ENCODE data around the gene NTRK3. TPM values are rescaled to one million over a fixed set of nuclear protein-coding genes. Genes with fewer than 3 reads are reported as not detected.

NTRK3 gene
- total RNA-seq, 3 donors from 2014 or later (not counting 1 experiment from before 2014, with no cell fraction given), result not detected

DNA sequence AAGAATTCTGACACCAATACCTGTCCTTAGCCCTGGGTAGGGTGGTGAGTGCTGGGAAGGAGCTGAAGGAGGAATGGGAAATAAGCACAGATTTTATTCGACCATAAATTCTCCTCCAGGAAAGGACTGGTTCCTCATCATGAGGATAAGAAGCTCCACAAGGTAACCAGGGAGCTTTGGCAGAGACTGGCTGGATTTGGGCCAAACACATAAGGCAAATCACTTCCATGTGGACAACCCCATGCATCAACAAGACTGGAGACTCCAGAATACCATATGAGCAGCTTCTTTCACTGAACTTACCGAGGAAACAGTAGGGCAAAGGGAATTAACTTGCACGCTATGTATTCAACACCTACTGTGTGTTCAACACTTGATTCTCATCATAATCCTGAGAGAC lies 312.5 kb downstream of the NTRK3 start:
- Histone ChIP-seq H3K4me1 (ENCODE audit: control insufficient read depth, insufficient read depth, low read length) (no peaks in the 10 kb centered on the region), H3K27ac (ENCODE audit: low read length) (no peak overlapping the region), H3K36me3 (ENCODE audit: control insufficient read depth, insufficient read depth, low read length) (no peaks in the 10 kb centered on the region), H3K9me3 (ENCODE audit: control insufficient read depth, insufficient read depth, low read length) (no peaks in the 10 kb centered on the region), H3K4me3 (ENCODE audit: low read length) (no peak overlapping the region), H3K27me3 (ENCODE audit: control insufficient read depth, insufficient read depth, low read length) (no peaks in the 10 kb centered on the region)
- intact Hi-C loops (cut with micrococcal nuclease), result no loop called here
- Mint-ChIP-seq H3K9me3 (no peaks in the 10 kb centered on the region), H3K4me3 (no peak overlapping the region), H3K36me3 (no peaks in the 10 kb centered on the region), H3K27ac (no peak overlapping the region), H3K27me3 (ENCODE audit: low read depth in 2 of 2) (no peaks in the 10 kb centered on the region), H3K4me1 (no peaks in the 10 kb centered on the region)
- DNase-seq, result no peak
- ATAC-seq, result no peak
- TF ChIP-seq, protein P1, sequence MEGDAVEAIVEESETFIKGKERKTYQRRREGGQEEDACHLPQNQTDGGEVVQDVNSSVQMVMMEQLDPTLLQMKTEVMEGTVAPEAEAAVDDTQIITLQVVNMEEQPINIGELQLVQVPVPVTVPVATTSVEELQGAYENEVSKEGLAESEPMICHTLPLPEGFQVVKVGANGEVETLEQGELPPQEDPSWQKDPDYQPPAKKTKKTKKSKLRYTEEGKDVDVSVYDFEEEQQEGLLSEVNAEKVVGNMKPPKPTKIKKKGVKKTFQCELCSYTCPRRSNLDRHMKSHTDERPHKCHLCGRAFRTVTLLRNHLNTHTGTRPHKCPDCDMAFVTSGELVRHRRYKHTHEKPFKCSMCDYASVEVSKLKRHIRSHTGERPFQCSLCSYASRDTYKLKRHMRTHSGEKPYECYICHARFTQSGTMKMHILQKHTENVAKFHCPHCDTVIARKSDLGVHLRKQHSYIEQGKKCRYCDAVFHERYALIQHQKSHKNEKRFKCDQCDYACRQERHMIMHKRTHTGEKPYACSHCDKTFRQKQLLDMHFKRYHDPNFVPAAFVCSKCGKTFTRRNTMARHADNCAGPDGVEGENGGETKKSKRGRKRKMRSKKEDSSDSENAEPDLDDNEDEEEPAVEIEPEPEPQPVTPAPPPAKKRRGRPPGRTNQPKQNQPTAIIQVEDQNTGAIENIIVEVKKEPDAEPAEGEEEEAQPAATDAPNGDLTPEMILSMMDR (IDR thresholded peaks at IDR 0.05), result no peak
- WGBS (ENCODE audit: insufficient coverage), result 65% methylated on average over 3 of the region's 3 CpGs

DNA sequence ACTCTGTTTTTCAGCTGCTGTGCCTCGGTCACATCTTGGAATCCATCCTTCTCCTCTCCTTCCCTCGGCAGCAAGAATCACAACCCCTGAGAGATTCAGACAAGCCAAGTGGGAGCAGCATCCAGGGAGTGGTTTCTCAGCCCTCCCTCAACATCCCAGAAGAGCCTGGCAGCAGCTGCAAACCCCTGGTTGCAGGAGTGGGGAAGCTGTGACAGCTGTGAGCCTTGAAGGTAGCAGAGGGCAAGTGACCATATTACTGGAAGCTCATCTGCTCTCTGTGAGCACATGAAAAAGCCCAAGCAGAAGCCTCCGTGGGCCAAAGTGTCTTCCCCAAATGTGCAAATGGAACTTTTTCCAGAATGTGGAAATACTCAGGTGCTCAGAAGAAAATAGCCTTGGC lies 312.9 kb downstream of the NTRK3 start:
- H3K36me3 Mint-ChIP-seq, result no peaks in the 10 kb centered on the region
- Histone ChIP-seq H3K4me3 (ENCODE audit: low read length) (no peak overlapping the region), H3K9me3 (ENCODE audit: control insufficient read depth, insufficient read depth, low read length) (no peaks in the 10 kb centered on the region), H3K36me3 (ENCODE audit: control insufficient read depth, insufficient read depth, low read length) (no peaks in the 10 kb centered on the region), H3K4me1 (ENCODE audit: control insufficient read depth, insufficient read depth, low read length) (no peaks in the 10 kb centered on the region), H3K27ac (ENCODE audit: low read length) (no peak overlapping the region), H3K27me3 (ENCODE audit: control insufficient read depth, insufficient read depth, low read length) (no peaks in the 10 kb centered on the region)
- 83% methylated on average over 3 of the region's 3 CpGs for WGBS (ENCODE audit: insufficient coverage)
- no peak overlapping the region for H3K27ac Mint-ChIP-seq
- ATAC-seq (no peak), DNase-seq (no peak)
- H3K4me3 Mint-ChIP-seq, result no peak overlapping the region
- H3K9me3 Mint-ChIP-seq, result no peaks in the 10 kb centered on the region
- TF ChIP-seq, protein P1 (IDR thresholded peaks at IDR 0.05), result no peak
- H3K27me3 Mint-ChIP-seq (ENCODE audit: low read depth in 2 of 2), result no peaks in the 10 kb centered on the region
- intact Hi-C loops (cut with micrococcal nuclease), result no loop called here
- no peaks in the 10 kb centered on the region for H3K4me1 Mint-ChIP-seq

DNA sequence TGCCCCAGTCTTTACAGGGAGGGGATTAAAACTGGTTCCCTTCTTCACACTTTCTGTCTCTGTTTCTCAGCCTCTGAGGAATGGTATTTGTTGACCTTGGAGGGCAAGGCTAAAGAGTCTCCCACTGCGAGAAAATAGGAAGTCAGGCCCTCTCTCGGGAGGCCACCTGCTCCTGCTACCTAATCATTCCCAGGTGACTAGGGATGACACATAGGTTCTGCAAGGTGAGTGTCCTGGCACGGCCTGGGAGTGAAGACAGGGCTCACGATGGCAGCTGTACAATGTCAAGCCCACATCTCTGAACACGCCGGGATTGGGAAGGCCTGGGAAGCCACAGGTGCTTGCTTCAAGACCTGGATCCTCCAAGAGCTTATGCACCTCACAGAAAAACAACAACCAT lies 314.2 kb downstream of the NTRK3 start:
- H3K36me3 Mint-ChIP-seq, result no peaks in the 10 kb centered on the region
- H3K36me3 ChIP-seq (ENCODE audit: control insufficient read depth, insufficient read depth, low read length), result no peaks in the 10 kb centered on the region
- H3K9me3 ChIP-seq (ENCODE audit: control insufficient read depth, insufficient read depth, low read length), result no peaks in the 10 kb centered on the region
- no peaks in the 10 kb centered on the region for H3K4me1 ChIP-seq (ENCODE audit: control insufficient read depth, insufficient read depth, low read length)
- H3K9me3 Mint-ChIP-seq, result no peaks in the 10 kb centered on the region
- TF ChIP-seq, protein P1 (IDR thresholded peaks at IDR 0.05), result no peak
- no peaks in the 10 kb centered on the region for H3K27me3 Mint-ChIP-seq (ENCODE audit: low read depth in 2 of 2)
- H3K27ac Mint-ChIP-seq, result no peak overlapping the region
- intact Hi-C loops (cut with micrococcal nuclease), result no loop called here
- H3K4me3 ChIP-seq (ENCODE audit: low read length), result no peak overlapping the region
- ATAC-seq, result no peak
- H3K27me3 ChIP-seq (ENCODE audit: control insufficient read depth, insufficient read depth, low read length), result no peaks in the 10 kb centered on the region
- H3K27ac ChIP-seq (ENCODE audit: low read length), result no peak overlapping the region
- no peaks in the 10 kb centered on the region for H3K4me1 Mint-ChIP-seq
- WGBS (ENCODE audit: insufficient coverage), result 85% methylated on average over 6 of the region's 6 CpGs
- no peak for DNase-seq
- H3K4me3 Mint-ChIP-seq, result no peak overlapping the region

DNA sequence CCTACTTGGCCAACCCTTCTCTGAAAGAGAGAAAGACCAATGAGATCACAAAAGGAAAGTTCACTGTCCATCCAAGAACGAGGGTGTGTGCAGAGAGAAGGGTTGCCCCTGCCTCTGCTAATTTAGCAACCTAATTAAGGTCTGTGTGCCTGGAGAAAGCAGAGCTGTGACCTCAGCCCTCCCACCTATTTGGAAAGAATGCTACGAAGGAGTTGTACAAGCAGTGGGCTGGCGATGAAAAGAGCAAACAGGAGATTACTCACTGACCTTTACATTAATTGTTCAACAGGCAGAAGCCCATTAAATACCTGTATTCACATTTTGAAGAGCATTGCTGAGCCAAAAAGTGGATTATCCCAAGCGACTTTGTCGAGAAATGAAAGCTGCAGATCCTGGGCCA lies 314.9 kb downstream of the NTRK3 start:
- 79% methylated on average over 5 of the region's 5 CpGs for whole genome bisulfite sequencing (ENCODE audit: insufficient coverage)
- intact Hi-C loops (cut with micrococcal nuclease), result no loop called here
- Mint-ChIP-seq H3K27me3 (ENCODE audit: low read depth in 2 of 2) (no peaks in the 10 kb centered on the region), H3K4me1 (no peaks in the 10 kb centered on the region), H3K36me3 (no peaks in the 10 kb centered on the region), H3K9me3 (peaks cover 0 to 2% of the 10 kb centered on the region in 2 donors), H3K27ac (no peak overlapping the region), H3K4me3 (no peak overlapping the region)
- Histone ChIP-seq H3K4me3 (ENCODE audit: low read length) (no peak overlapping the region), H3K9me3 (ENCODE audit: control insufficient read depth, insufficient read depth, low read length) (no peaks in the 10 kb centered on the region), H3K4me1 (ENCODE audit: control insufficient read depth, insufficient read depth, low read length) (no peaks in the 10 kb centered on the region), H3K27ac (ENCODE audit: low read length) (no peak overlapping the region), H3K36me3 (ENCODE audit: control insufficient read depth, insufficient read depth, low read length) (no peaks in the 10 kb centered on the region), H3K27me3 (ENCODE audit: control insufficient read depth, insufficient read depth, low read length) (no peaks in the 10 kb centered on the region)
- TF ChIP-seq, protein P1 (IDR thresholded peaks at IDR 0.05), result no peak
- ATAC-seq (no peak), DNase-seq (no peak)
